GM18909 (cell line): ENCODE measurements around the gene FLT3.
"Not testable (repeated sequence)": the region's sequence is repeated elsewhere in the genome, so short reads cannot be mapped to it uniquely, and the experiment has no call there.

Experiments used
- ATAC-seq: cut with Tn5 transposase; IDR thresholded peaks from one replicate; pipeline ENCODE4 v1.9.1; 2021; ENCODE audit warnings: mild to moderate bottlenecking; ENCODE audit not compliant: unreplicated experiment, poor library complexity

FLT3 gene

GRCh38 chr13:28047757-28048388 lies 52.5 kb downstream of the FLT3 start:
- peak; percentile 89 for ATAC-seq

DNA sequence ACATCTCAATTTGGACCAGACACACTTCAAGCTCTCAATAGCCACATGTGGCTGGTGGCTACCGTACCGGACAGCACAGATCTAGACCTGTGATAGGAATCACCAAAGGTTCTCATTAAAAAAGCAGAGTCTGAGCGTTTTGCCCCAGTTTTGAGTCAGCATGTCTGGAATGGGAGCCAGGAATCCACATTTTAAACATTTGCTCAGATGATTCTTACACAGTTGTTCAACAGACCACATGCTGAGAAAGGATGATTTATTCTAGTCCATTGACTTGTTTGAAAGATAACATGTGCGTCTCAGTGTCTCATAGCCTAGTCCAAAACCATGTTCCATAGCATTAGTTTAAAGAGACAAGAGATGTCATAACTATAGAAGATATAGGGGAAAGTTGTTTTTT lies 53.4 kb downstream of the FLT3 start:
- no peak for ATAC-seq

DNA sequence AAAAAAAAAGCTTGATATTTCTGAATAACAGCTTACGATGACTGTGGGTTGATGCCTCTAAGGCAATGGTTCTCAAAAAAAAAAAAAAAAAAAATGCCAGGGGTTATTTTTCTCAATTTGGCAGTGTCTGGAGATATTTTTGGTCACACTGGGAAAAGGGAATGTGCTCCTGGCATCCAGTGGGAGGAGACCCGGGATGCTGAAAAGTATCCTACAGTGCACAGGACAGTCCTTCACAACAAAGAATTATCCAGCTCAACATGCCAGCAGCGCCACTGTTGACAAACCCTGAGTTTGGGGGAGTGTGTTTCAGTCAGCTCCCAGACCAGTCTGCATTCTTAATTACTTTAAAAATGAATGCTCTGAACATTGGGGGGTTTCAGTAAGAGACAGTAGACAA lies 54.5 kb downstream of the FLT3 start:
- ATAC-seq: no peak

- ATAC-seq: no peak
These were observed 55.8 kb downstream of the FLT3 start for GRCh38 chr13:28044608-28045007.

- ATAC-seq: no peak
These were observed 57.2 kb downstream of the FLT3 start for GRCh38 chr13:28043224-28043623.

DNA sequence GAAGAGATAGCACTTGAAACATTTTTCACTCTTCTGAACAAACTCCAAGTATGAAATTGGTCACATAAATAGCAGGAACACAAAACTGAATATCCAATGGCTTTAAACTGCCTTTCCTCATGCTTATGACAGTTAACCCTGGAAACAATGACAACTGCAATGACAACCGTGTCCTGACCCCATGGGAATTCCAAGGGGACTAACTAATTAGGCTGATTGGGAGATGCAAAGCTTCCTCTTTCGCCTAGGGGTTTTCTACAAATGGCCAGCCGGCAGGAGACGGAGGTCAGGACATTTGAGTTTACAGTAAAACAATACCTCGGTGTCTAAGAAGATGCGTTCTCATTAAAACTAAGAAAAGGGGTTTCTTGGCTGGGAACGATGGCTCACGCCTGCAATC lies 58.9 kb downstream of the FLT3 start:
- no peak for ATAC-seq

DNA sequence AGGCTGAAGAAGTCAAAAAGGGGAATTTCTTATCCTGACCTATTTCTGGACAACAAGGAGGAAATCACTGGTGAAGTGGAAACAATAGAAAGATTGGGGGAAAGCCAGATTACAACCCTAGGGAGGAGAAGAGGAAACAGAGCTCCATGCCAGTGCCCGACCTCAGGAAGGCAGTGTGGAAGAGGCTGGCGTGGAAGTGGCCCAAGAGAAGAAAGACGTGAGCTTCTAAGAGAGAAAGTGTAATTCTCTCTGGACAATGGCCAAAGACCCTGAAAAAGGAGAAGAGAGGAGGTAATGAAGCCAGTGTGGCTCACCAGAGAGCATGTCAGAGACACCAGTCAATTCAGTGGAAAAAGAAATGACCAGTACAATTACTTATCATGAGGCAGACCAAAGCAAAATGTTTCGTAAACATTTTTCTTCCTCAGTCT lies 59.3 kb downstream of the FLT3 start:
- no peak for ATAC-seq

DNA sequence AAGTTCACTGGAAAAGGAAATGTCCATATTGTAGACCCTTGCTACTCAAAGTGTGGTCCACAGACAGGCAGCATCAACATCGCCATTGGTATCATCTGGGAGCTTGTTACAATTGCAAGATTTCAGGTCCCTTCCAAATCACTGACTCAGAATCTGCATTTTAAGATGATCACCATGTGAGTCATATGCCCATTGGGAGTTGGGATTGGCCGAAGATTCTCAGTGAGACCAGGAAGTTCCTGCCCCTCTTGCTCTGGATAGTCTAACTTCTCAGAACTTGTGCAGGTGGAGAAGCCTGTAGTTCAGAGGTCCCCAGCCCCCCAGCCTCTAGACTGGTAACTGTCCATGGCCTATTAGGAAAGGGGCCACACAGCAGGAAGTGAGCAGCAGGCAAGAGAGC lies 63.0 kb downstream of the FLT3 start:
- no peak for ATAC-seq

DNA sequence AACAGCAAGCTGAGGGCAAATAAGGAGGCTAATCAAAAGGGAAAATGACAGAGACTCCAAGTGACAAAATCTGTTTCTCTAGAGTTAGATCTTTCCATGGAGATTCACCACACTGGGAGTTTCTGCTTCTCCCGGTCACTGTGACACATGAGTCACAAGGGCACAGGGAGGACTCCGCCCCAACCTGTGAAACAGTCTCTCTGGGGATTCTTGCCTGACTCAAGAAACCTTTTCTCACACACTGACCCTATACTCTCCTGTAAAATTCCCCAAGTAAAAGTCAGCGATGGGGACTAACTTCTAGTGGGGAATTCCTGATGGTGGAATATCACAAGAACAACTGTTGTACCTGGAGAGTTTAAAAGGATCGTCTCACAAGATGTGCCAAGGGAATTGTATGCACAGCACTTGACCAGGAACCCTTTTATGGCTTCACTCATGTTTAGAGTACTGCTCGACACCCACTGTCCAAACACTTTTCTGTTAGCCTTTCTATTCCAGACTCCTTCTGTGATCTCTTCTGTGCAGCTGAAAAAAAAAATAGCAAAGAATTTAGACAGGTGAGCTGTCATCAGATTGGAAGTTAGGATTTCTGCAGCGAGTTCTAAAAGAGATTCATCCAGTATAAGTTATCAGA lies 65.1 kb downstream of the FLT3 start:
- no peak for ATAC-seq

DNA sequence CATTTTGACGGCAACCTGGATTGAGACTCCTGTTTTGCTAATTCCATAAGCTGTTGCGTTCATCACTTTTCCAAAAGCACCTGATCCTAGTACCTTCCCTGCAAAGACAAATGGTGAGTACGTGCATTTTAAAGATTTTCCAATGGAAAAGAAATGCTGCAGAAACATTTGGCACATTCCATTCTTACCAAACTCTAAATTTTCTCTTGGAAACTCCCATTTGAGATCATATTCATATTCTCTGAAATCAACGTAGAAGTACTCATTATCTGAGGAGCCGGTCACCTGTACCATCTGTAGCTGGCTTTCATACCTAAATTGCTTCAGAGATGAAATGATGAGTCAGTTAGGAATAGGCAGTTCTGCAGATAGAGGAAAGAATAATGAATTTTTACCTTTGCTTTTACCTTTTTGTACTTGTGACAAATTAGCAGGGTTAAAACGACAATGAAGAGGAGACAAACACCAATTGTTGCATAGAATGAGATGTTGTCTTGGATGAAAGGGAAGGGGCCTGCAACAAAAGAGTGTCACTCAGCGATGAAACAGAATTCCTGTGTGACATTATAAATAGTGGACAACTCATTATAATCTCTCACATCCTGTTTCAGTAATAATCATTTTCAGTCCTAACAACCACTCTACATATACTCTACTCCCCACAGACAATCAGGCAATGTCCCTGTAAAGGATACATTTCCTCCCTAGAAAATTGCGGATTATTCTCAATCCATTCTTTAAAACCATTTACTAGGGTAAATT lies 66.3 kb downstream of the FLT3 start:
- no peak for ATAC-seq

- ATAC-seq: not testable (repeated sequence)
These were observed 67.9 kb downstream of the FLT3 start for GRCh38 chr13:28032438-28032837.

DNA sequence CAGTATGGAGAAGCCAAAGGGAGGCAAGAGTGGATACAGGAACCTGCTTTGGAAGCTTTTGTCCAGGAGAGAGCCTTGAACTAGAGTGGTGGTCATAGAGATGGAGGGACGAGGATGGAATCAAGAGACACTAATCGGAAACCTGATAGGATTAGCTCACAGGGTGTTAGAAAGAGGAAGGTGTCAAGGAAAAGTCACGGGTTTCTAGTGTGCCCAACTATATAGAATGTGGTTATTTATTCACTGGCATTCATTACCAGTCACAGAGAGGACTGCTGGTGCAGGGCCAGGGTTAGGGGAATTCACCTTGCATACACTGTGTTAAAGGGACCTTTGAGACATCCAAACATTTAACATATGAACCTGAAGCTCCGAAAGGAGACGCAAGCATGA lies 68.5 kb downstream of the FLT3 start:
- ATAC-seq: no peak

- no peak for ATAC-seq
These were observed 69.0 kb downstream of the FLT3 start for GRCh38 chr13:28031220-28031895.

GRCh38 chr13:28027607-28028364 lies 72.6 kb downstream of the FLT3 start:
- ATAC-seq: no peak

DNA sequence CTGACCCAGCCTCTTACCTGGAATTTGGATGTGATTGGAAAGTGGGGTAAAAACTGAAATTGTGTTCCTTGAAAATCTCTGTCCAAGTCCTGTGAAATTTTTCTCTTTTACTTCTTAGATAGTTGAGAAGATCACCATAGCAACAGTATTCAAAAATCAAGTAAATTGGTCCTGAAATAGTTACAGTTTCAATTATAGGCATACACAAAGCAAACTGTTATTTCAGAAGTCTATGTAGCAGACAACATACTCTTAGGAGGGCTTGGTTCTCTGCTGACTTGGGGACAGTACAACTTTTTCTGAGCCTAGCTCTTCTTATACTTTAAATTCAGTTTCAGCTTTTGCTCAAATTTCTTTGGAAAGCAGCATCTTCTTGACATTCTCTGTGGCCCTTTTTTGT lies 73.3 kb downstream of the FLT3 start:
- no peak for ATAC-seq

GRCh38 chr13:28026508-28026907 lies 73.9 kb downstream of the FLT3 start:
- ATAC-seq: no peak

- ATAC-seq: no peak
These were observed 77.4 kb downstream of the FLT3 start for GRCh38 chr13:28022848-28023518.

GRCh38 chr13:28014301-28014700 lies 86.1 kb downstream of the FLT3 start:
- ATAC-seq: no peak

DNA sequence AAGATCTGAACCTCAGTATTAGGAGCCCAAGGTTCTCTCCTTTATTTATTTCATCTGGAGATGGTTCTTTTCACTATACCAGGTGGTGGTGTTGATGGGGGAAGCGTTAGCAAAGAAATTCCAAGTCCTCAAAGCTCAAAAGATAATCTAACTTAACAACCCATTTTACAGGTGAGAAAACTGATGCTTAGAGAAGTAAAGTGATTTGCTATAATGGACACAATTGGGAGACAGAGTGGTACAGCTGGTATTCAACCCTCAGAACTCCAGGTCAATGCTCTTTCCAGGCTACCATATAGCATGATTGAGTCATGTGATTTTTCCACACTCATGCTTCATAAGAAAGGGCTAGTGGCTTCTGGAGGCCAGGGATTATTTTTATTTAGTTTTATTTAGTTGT lies 86.9 kb downstream of the FLT3 start:
- ATAC-seq: no peak

- ATAC-seq: peak; percentile 95
These were observed 87.5 kb downstream of the FLT3 start for GRCh38 chr13:28012896-28013295.
